GM18867 (cell line): ENCODE results near the gene NEDD4.
"Not testable (repeated sequence)": the region's sequence is repeated elsewhere in the genome, so short reads cannot be mapped to it uniquely, and the experiment has no call there.

Experiments
- ATAC-seq: cut with Tn5 transposase; IDR thresholded peaks from one replicate; pipeline ENCODE4 v1.9.1; 2021; ENCODE audit warnings: mild to moderate bottlenecking, moderate library complexity; ENCODE audit not compliant: unreplicated experiment

NEDD4 gene

DNA sequence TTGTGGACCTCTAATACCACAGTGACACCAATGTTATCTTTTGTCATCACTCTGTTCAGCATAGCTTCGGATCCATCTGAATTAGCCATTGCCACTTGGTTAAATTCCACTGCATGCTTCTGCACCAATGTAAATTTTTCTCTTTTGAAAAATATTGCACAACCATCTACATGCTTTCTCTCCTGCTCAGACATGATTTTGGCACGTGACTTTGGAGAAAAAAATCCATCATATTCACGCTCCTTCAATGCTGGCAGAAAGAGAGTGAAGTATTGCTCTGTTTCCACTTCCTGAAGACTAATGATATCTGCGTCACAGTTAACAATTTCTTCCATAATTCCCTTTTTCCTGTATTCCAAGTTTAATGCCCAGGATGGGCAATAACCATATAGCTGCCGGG, 13.0 kb upstream of the NEDD4 start:
- not testable (repeated sequence) for ATAC-seq

DNA sequence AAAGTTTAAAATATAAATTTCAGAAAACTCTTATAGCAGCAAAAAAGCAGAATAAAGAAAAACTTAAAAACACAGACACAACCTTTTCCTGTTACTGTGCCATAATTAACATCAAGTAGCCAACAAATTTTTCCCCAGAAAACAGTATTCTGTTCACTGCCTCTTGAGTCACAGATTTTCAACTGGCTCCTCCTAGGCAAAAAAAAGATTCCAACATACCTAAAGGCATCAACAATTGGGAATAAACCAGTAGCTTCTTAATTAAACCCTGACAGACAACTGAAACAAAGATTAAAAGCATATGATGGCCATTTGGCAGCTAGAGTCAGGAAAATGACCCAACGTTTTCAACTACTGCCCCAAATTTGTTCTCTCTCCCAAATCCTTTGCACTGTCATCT, 10.9 kb upstream of the NEDD4 start:
- ATAC-seq: not testable (repeated sequence)

DNA sequence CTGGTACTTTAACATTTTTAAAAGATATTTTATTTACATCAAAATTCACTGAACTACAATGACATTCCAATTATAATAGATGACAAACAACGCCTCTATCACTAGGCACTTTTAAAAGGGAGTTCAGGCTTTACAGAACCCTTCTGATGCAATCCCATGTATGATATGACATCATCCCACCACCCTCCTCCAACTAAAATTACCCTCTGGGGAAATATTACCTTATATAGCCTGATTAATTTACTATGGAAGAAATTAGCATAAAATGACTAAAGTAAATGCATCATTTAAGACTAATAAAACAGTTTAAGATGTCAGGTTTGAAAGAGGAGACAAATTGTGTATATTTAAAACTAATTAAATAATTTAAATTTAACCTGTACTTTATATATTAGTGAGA, 10.4 kb upstream of the NEDD4 start:
- ATAC-seq: not testable (repeated sequence)

DNA sequence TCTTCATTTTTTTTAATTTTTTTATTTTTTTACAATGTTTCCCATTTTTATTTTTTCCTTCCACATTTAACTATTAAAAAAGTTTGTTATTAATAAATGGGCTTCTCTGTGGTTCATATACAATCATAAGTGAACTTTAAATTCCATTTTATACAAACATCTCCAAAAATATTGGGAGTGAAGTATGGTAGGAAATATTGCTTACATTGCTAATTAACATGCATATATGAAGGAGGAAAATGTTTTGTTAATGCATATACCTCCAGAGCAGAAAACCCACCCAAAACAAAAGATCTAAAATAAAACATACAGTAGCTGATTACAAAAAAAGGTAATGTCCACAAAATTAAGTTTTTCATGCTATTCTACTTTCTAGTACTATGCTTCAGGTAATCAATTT, 9.9 kb upstream of the NEDD4 start:
- ATAC-seq: not testable (repeated sequence)

DNA sequence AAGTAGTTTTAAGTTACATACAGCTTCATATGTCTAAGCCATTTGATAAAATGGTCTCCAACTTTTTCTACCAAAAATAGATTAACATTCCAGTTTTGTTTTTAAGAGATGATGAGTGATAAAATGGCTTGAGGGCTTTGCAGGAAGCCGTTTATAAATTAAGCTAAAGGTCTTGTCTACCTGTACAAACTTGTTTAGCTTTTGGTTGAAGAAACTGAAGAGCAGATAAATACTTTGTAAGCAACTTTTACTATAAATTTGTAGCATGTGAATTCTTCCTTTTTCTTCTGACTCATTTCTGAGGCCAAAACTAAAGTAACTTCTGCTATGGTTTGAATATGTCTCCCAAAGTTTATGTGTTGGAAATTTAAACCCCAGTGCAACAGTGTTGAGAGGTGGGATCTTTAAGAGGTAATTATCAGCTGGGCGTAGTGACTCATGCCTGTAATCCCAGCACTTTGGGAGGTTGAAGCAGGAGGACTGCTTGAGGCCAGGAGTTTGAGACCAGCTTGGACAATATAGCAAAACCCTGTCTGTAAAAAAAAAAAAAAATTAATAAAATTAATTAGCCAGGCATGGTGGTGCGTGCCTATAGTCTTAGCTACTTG, 8.2 kb upstream of the NEDD4 start:
- no peak for ATAC-seq

DNA sequence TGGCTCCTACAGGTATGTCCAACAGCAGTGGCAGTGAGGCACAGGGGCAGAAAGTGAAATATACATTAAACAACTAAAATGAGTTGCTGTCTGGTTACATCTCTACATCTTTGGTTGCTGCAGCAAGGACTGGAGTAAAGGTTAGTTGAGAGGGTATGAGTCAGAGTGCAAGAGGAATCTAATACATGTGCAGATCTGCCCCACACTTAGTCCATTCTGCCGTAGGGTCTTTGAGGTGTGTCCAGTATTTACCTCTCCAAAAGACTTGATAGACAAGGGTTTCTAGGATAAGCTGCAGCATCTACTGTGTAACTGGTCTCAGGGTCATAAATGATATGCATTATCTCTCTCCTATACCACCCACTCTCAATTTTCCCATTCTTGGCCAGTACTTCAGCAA, 6.2 kb upstream of the NEDD4 start:
- ATAC-seq: no peak

DNA sequence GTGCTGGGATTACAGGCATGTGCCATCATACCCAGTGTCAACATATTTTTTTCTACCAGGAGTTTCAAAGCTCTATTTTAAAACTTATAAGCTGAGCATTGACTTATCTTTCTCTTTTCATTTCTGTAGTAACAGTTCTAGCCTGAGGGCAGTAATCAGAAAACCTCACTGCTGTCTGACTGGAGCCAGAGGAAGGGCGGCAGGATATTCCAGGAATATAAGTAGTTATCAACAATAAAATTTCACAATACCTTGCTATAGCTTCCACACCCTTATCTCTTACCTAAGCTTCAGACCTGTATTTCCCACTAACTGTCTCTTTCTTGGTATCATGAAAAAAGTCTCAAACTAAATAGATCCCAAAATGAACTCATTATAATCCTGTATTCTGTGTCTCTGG, 5.1 kb upstream of the NEDD4 start:
- no peak for ATAC-seq

DNA sequence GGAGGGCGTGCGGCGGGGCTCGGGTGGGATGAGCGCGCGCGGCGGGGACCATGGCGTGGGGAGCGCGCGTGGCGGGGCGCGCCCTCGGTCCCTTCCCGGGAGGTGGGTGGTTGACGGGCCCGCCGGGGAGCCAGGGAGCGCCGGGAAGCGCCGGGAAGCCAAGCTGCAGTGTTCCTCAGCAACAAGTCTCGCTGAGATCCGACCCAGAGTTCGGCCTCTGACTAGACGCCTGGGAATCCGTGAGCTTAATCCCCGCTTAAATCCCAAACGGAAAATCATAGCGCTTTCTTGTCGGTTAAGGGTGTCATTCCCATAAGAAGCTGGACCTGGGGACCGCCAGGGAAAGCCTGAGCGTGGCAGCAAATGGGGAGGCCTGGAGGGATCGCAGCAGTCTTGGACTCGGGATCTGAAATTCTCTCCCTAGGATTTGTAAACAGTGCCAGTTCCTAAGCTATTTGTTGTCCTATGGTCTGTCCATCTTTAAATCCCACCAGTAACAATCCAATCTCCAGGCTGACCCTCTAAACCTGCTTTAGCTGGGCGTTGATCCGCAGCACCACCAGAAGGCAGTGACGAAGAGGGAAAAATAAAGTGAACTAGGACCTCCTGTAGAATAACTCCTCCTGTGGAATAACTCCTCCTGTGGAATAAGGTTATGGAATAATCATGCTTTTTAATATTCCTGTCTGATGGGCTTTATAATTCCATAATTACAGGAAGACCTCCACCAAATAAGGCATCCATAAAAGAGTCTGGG, 570 bp upstream of the NEDD4 start:
- ATAC-seq: no peak

DNA sequence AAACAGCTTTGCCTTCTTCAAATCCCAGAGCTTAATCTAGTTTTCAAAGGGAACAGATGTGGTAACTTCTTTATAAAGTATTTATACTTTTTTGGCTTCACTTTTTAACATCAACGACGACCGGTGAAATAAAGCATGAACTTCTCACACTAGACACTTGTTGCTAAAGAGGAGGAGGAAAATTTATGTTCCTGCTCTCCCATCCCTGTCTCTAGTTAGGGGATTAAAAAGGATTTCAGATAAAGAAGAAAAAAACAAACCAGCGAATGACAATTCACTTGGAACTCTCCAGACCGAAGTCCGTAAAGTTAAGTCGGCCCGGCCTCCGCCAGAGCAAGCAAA, 672 bp downstream of the NEDD4 start:
- no peak for ATAC-seq

DNA sequence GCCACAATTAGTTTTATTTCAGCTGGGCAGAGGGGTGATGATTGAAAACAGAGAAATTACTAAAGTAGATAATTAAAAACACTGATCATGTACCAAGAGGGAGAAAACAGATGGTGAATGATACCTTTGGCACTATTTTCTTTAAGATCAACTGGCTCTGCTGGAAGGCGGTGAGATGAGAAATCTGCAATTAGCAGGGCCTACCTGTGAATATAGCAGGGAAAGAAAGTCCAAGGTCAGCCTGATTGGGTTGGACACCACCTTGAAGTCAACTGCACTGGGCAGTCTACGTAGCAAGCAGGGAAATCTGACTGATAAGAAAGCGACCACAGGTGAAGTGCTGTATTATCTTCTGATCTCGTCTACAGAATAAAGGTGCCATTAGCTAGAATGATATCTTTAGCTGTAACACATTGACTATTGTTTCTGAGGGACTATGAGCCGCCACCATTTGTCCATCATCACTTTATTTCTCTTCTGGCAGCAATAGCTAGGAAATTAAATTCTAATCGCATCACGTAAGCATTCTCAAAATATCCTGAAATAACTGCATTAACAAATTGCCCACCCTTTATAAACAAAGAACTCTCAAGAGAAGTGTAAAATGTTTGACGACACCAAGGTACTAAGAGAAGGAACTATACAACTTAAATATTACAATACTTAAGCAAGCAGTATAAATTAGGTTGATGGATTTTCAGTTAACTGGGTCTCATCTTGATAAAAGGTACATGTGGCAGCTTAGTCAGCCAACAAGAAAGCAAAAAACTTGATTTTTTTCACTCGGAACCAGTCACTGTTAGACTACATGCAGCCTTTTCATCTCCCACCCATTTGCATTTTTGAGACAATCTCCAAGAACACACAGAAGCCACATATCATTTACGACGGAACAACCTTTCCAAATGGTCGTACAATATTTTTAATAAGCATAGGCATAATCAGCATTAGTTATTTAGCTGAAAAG, 1.3 kb downstream of the NEDD4 start:
- no peak for ATAC-seq

DNA sequence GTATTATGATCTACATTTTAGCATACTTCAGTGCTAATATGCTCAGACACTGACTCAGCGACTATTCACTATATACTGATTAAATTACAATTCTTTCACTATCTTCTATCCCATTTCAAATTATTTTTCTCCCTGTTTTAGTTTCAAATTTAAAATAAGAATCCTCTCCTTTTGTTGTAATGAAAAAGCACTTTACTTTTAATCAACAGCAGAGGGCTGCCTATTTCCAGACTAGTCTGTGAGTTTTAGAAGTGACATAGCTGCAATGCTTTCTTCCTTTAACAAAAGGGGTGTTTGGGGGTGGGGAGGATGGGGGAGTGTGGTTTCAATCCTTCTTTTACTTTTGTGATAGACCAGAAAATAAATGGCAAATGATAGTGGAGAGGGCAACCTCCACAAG, 2.4 kb downstream of the NEDD4 start:
- ATAC-seq: no peak

DNA sequence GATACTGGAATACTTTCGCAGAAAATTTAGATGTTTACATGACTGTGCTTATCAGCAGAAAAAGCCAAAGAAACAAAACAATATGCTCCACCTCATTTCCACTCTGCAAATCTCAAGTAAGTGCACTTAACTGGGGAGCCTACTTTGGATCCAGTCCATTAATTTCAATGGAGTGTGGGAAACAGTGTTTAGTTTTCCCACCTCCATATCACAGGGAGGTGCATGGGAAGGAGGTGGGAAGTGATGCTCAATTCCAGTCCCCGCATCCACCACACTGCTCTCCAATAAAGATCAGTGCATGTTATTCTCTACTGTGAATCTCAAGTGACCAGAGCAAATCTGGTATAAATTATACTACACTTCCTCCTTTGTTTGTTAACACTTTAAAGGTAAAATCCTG, 2.9 kb downstream of the NEDD4 start:
- ATAC-seq: no peak

DNA sequence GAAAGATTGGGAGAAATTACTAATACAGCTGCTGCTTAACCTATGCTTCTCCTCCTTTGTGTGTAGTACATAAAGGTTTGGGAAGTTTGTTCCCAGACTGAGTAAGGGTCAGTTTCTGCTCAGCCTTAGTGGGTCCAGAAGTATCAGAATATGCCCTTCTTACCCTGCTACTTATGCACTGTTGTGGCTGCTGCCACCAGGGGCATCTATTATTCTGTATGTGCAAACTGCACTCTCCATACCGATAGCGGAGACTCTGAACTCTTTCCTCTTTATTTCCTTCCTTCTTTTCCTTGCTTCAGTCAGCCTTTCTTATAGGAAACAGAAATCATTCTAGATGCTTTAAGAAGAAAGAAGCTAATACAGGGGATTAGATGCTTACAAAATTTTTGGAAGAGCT, 4.0 kb downstream of the NEDD4 start:
- no peak for ATAC-seq

DNA sequence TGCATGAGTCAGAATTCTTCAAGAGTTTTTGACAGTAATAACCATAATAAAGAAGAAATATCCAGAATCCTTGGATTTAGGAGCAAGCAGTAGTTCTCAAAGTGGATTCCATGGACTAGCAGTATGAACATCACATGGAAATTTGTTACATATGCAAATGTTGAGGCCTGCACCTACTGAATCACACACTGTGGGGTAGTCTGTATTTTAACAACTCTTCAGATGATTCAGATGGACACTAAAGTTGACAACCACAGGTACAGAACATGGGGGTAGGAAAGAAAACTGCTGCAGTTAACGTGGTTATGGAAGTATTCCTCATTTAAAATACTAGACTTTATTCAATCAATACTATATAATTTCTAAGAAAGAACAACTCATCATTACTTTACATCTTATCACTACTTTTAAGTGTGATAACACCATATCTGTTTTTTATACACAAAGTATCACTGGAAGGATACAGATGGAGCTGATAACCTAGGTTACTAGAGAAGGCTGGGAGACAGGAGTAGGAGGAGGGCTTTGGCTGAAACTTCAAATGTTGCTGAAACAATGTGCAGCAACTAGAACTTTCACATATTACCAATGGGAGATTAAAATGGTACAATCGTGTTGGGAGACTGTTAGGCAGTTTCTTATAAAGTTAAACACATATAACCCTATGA, 11.7 kb downstream of the NEDD4 start:
- no peak for ATAC-seq

DNA sequence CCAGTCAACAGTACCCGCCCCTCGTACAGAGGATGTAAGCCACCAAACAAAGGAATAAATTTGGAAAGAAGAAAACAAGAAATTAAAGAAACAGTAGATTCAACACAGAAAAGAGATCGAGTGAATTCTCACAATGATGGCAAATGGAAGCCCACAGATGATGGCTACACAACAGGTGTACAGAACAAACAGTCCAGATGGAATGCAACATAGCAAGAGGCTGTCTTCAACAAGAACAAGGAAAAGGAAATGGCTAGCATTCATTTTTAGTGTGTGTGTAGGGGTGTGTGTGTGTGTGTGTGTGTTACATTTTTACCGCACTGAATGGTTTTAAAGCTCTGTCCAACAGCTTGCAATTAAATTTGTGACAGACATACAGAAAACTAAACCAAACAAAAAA, 12.9 kb downstream of the NEDD4 start:
- no peak for ATAC-seq

DNA sequence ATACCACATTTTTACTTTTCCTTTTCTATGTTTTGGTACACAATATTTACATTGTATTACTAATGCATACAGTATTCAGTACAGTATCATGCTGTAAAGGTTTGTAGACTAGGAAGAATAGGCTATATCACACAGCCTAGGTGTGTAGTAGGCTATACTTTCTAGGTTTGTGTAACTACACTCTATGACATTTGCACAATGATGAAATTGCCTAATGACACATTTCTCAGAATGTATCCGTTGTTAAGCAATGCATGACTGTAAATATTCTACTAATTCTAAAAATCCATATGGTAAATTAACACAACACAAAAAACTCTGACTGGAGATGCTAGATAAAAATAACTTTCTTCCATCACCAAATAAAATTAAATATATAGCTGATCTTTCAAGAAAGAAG, 16.2 kb downstream of the NEDD4 start:
- no peak for ATAC-seq

DNA sequence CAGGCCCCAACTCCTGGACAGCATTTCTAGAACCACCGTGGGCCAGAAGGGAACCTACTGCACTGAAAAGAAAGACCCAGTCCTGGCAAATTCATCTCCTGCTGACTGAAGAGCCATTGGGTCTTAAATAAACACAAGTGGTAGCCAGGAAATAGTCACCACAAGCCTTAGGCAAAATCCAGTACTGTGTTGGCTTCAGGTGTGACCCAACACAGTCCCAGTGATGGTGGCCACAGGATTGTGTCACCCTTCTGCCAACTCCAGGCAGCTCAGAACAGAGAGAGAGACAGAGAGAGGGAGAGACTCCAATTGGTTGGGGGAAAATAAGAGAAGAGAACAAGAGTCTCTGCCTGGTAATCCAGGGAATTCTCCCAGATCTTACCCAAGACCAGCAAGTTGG, 23.1 kb downstream of the NEDD4 start:
- ATAC-seq: no peak

DNA sequence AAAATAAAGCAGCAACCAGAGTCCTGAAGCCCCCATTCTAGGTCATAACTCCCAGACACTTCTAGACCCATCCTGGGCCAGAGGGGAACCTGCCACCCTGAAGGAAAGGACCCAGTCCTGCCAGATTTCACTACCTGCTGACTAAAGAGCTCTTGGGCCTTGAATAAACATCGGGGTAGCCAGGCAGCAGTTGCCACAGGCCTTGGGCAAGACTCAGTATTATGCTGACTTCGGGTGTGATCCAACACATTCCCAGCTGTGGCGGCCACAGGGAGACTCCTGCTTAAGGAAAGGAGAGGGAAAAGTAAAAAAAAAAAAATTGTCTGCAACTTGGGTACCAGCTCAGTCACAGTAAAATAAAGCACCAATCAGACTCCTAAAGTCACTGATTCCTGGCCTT, 23.8 kb downstream of the NEDD4 start:
- ATAC-seq: no peak

DNA sequence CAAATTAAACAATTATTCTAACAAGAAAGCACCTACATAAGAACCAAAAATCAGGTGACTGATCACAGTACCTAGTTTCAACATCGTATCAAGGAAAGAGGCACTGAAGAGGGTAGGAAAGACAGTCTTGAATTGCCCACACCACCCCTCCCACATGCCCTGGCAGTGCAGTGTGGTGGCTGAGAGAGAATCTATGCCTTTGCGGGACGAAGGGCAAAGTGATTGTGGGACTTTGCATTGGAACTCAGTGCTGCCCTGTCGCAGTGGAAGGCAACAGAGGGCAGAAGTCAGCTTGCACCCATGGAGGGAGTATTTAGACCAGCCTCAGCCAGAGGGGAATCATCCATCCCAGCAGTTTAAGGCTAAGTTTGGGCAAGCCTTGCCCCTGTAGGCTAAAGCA, 24.5 kb downstream of the NEDD4 start:
- no peak for ATAC-seq

DNA sequence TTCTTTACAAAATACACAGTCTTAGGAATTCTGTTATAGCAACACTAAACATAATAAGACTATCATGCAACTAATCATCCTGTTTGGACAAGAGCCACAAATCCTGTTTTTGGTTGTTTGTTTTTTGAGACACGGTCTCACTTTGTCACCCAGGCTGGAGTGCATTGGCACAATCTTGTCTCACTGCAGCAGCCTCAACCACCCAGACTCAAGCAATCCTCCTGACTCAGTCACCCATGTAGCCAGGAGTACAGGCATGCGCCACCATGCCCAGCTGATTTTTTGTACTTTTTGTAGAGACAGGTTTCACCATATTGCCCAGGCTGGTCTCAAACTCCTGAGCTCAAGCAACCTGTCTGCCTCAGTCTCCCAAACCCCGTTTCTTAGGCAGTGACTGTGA, 28.3 kb downstream of the NEDD4 start:
- no peak for ATAC-seq

DNA sequence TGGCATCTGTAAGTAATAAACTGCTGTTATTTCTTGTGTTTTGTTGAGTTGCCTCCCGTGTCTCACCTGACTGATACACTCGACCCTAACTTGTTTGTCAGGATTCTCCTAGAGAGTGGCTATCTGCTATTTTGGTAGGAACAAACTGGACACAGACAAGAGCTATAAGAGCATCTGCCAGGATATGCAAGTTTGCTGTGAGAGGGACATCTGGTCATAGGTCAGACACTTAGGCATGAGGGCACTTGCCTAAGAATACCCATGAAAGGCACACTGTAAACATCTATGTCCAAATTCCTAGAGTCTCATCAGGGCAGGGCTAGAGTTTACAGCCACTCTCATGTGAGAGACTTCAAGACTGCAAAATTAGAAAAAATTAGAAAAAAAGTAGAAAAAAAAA, 32.5 kb downstream of the NEDD4 start:
- ATAC-seq: no peak
